MCF 10A (cell line): ENCODE results near the gene SPEF2. TPM values are rescaled to one million over a fixed set of nuclear protein-coding genes. Genes with fewer than 3 reads are reported as not detected.

Experiments
- BruUV-seq: library from RNA; stranded (reverse); fragments of 400-500 nt; replicated peaks from 2 replicates; lab custom pipeline; 2021; lab: Mats Ljungman, UMichigan
- CTCF ChIA-PET: fragments of 300-600 bp; sonication (Branson Sonifier 250); formaldehyde crosslinking; extraction: SDS; loops from one replicate; lab custom pipeline; 2021; ENCODE audit warnings: antibody characterized with exemption, inconsistent platforms; lab: Yijun Ruan, JAX
- POLR2A ChIA-PET: fragments of 300-600, 350-650 bp; sonication (Branson Sonifier 250); formaldehyde crosslinking; extraction: SDS; loops from one replicate; lab custom pipeline; 2020; ENCODE audit warnings: antibody characterized with exemption, inconsistent platforms; lab: Yijun Ruan, JAX
- DNase-seq: peaks from one replicate; pipeline ENCODE4 v3.0.0-alpha.2; 2018; ENCODE audit not compliant: unreplicated experiment
- H3K27ac Mint-ChIP-seq: one replicate; pipeline ENCODE4 v1.8.0; 2022; ENCODE audit warnings: mild to moderate bottlenecking, low read depth, mixed read lengths; ENCODE audit not compliant: unreplicated experiment
- H3K27me3 Mint-ChIP-seq: one replicate; pipeline ENCODE4 v1.8.0; 2022; ENCODE audit warnings: mixed read lengths; ENCODE audit not compliant: insufficient read depth, unreplicated experiment
- H3K36me3 Mint-ChIP-seq: one replicate; pipeline ENCODE4 v1.8.0; 2022; ENCODE audit warnings: mild to moderate bottlenecking, moderate library complexity, mixed read lengths; ENCODE audit not compliant: insufficient read depth, unreplicated experiment
- H3K4me1 Mint-ChIP-seq: one replicate; pipeline ENCODE4 v1.8.0; 2022; ENCODE audit warnings: mixed read lengths; ENCODE audit not compliant: insufficient read depth, unreplicated experiment
- H3K4me3 Mint-ChIP-seq: one replicate; pipeline ENCODE4 v1.8.0; 2022; ENCODE audit warnings: mild to moderate bottlenecking, moderate library complexity, mixed read lengths; ENCODE audit not compliant: unreplicated experiment
- H3K9me3 Mint-ChIP-seq: one replicate; pipeline ENCODE4 v1.8.0; 2022; ENCODE audit warnings: mixed read lengths; ENCODE audit not compliant: unreplicated experiment
- CTCF ChIP-seq: fragments of 200-600 bp; IDR thresholded peaks from one replicate; pipeline ENCODE4 v1.8.0; 2022; ENCODE audit warnings: antibody characterized with exemption, mild to moderate bottlenecking; ENCODE audit not compliant: unreplicated experiment
- intact Hi-C: fragments of 100-400 bp; cut with micrococcal nuclease; formaldehyde crosslinking; loops from 2 replicates; pipeline ENCODE4 v1.14.1; 2022
- total RNA-seq: library from RNA; stranded (reverse); gene quantifications from 2 replicates; pipeline ENCODE4 v1.2.3, GENCODE V29; 2022

Gene SPEF2
- total RNA-seq, 1 experiment from 2014 or later, result 5.3 TPM

GRCh38 chr5:35679357-35679756 is 61.7 kb downstream of the SPEF2 start:
- Mint-ChIP-seq H3K9me3 (no peaks in the 10 kb centered on the region), H3K27me3 (no peaks in the 10 kb centered on the region), H3K4me1 (no peaks in the 10 kb centered on the region), H3K36me3 (no peaks in the 10 kb centered on the region), H3K4me3 (no peak overlapping the region), H3K27ac (no peak overlapping the region)
- DNase-seq, result no peak
- intact Hi-C loops, result no loop called here
- TF ChIP-seq CTCF, result no peak
- CTCF ChIA-PET, result no interaction called here
- POLR2A ChIA-PET, result no interaction called here
- no TSS peak for BruUV-seq

- intact Hi-C loops, result no loop called here
- POLR2A ChIA-PET, result no interaction called here
- Mint-ChIP-seq H3K4me1 (no peaks in the 10 kb centered on the region), H3K4me3 (no peak overlapping the region), H3K27me3 (no peaks in the 10 kb centered on the region), H3K9me3 (no peaks in the 10 kb centered on the region), H3K27ac (no peak overlapping the region), H3K36me3 (no peaks in the 10 kb centered on the region)
- CTCF ChIA-PET, result no interaction called here
- DNase-seq, result no peak
- no peak for TF ChIP-seq CTCF
- BruUV-seq, result no TSS peak
These were observed 64.2 kb downstream of the SPEF2 start for GRCh38 chr5:35681911-35682310.

GRCh38 chr5:35683466-35683865 is 65.8 kb downstream of the SPEF2 start:
- no TSS peak for BruUV-seq
- POLR2A ChIA-PET, result interaction anchor here (0.6 kb wide), 1 partner anchor 70 kb away, joined by 3 read pairs; no protein-coding TSS in a partner anchor

GRCh38 chr5:35685161-35685560 is 67.5 kb downstream of the SPEF2 start:
- H3K36me3 Mint-ChIP-seq, result no peaks in the 10 kb centered on the region
- H3K27me3 Mint-ChIP-seq, result no peaks in the 10 kb centered on the region
- ChIA-PET POLR2A (interaction anchor here (0.8 kb wide), 1 partner anchor 18 kb away, joined by 3 read pairs; no protein-coding TSS in a partner anchor), CTCF (no interaction called here)
- no peaks in the 10 kb centered on the region for H3K9me3 Mint-ChIP-seq
- intact Hi-C loops, result no loop called here
- H3K4me1 Mint-ChIP-seq, result no peaks in the 10 kb centered on the region
- no peak overlapping the region for H3K27ac Mint-ChIP-seq
- no TSS peak for BruUV-seq
- no peak overlapping the region for H3K4me3 Mint-ChIP-seq
- DNase-seq, result no peak
- no peak for TF ChIP-seq CTCF

More at GRCh38 chr5:35683466-35683865, 65.8 kb downstream of the SPEF2 start:
- Mint-ChIP-seq H3K4me1 (no peaks in the 10 kb centered on the region), H3K4me3 (no peak overlapping the region), H3K9me3 (no peaks in the 10 kb centered on the region), H3K27me3 (no peaks in the 10 kb centered on the region), H3K27ac (no peak overlapping the region), H3K36me3 (no peaks in the 10 kb centered on the region)
- intact Hi-C loops, result no loop called here
- CTCF ChIA-PET, result interaction anchor here (0.5 to 0.6 kb wide), 2 partner anchors 25 to 39 kb away, joined by 3 to 4 read pairs; no protein-coding TSS in a partner anchor
- no peak for DNase-seq
- TF ChIP-seq CTCF, result no peak
